Smooth muscle cell (in vitro differentiated cells): ENCODE results near the gene SLC17A6. TPM values are rescaled to one million over a fixed set of nuclear protein-coding genes. Genes with fewer than 3 reads are reported as not detected.

ENCODE experiments used
- DNase-seq: peaks from one replicate; lab custom pipeline; 2025; ENCODE audit not compliant: unreplicated experiment; lab: John Stamatoyannopoulos, UW
- H2AFZ ChIP-seq: fragments of 200-600 bp; sonication (generic); 2 replicates; pipeline ENCODE4 v1.6.0; 2016; ENCODE audit warnings: antibody characterized with exemption, low read depth, mild to moderate bottlenecking
- H3F3A ChIP-seq: fragments of 200-600 bp; sonication (generic); 2 replicates; pipeline ENCODE4 v1.6.0; 2017; ENCODE audit warnings: antibody characterized with exemption, low read depth
- H3K27ac ChIP-seq: fragments of 200-600 bp; sonication (generic); 2 replicates; pipeline ENCODE4 v1.5.1; 2016; ENCODE audit warnings: low read depth, mild to moderate bottlenecking
- H3K27me3 ChIP-seq: fragments of 200-600 bp; sonication (generic); 2 replicates; pipeline ENCODE4 v1.6.1; 2016; ENCODE audit warnings: low read depth, mild to moderate bottlenecking
- H3K36me3 ChIP-seq: fragments of 200-600 bp; sonication (generic); 2 replicates; pipeline ENCODE4 v1.5.1; 2016; ENCODE audit warnings: low read depth
- H3K4me1 ChIP-seq: fragments of 200-600 bp; sonication (generic); 2 replicates; pipeline ENCODE4 v1.5.1; 2016; ENCODE audit warnings: low read depth
- H3K4me2 ChIP-seq: fragments of 200-600 bp; sonication (generic); 2 replicates; pipeline ENCODE4 v1.6.0; 2016; ENCODE audit warnings: mild to moderate bottlenecking
- H3K4me3 ChIP-seq: fragments of 200-600 bp; sonication (generic); 2 replicates; pipeline ENCODE4 v1.5.1; 2016; ENCODE audit warnings: mild to moderate bottlenecking
- H3K79me2 ChIP-seq: fragments of 200-600 bp; sonication (generic); 2 replicates; pipeline ENCODE4 v1.6.0; 2016; ENCODE audit warnings: low read depth, mild to moderate bottlenecking
- H3K9ac ChIP-seq: fragments of 200-600 bp; sonication (generic); 2 replicates; pipeline ENCODE4 v1.6.0; 2016; ENCODE audit warnings: low read depth
- H3K9me3 ChIP-seq: fragments of 200-600 bp; sonication (generic); replicated peaks from 2 replicates; pipeline ENCODE4 v1.5.1; 2016; ENCODE audit warnings: low read depth
- H4K20me1 ChIP-seq: fragments of 200-600 bp; sonication (generic); 2 replicates; pipeline ENCODE4 v1.6.0; 2016; ENCODE audit warnings: low read depth
- CTCF ChIP-seq: fragments of 200-600 bp; sonication (generic); IDR thresholded peaks from 2 replicates; pipeline ENCODE4 v1.5.1; 2017; ENCODE audit warnings: borderline replicate concordance, mild to moderate bottlenecking, antibody characterized with exemption; ENCODE audit not compliant: insufficient read depth, poor library complexity, severe bottlenecking
- WGBS: methylation state at CpG from one replicate; pipeline ENCODE4 v1.1.7; 2016; ENCODE audit warnings: low lambda C conversion rate; 5-methylcytosine and 5-hydroxymethylcytosine counted together
- polyA plus RNA-seq: library from polyadenylated mRNA; unstranded; fragments of >200 nt; fragmentation: Nextera tagmentation; extraction: Ambion mirVana; gene quantifications from 2 replicates; pipeline ENCODE4 v1.2.1, GENCODE V29; 2016
- total RNA-seq: library from RNA; depleted of rRNA; stranded (reverse); fragments of >200 nt; gene quantifications from 2 replicates; pipeline ENCODE4 v1.2.3, GENCODE V29; 2014

SLC17A6 gene
- total and polyA plus RNA-seq, 2 experiments from 2014 or later, result not detected

DNA sequence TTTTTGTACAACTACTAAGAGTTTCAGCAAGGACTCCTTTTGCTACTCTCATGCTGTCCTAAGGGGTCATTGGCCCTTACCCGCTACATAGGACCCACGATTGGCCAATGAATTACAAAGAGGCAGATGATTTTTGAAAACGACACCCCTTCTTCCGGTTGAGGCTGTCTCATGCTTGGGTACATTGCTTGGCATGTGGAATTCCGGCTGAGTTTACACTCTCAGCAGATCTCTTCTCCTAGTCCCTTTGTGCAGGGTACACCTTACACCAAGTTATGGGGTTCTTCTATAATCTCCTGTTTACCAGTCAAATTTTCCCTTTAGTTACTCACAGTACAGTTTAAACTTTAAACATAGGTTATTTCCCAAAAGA is 52.1 kb downstream of the SLC17A6 start:
- Histone ChIP-seq H3K79me2 (no peaks in the 10 kb centered on the region), H3K4me1 (no peaks in the 10 kb centered on the region), H2AFZ (no peak overlapping the region), H3K9ac (no peak overlapping the region), H3F3A (no peaks in the 10 kb centered on the region), H3K27me3 (no peaks in the 10 kb centered on the region), H3K4me2 (no peak overlapping the region), H3K4me3 (no peak overlapping the region), H3K9me3 (no peaks in the 10 kb centered on the region), H3K27ac (no peak overlapping the region), H3K36me3 (no peaks in the 10 kb centered on the region), H4K20me1 (no peaks in the 10 kb centered on the region)
- no peak for TF ChIP-seq CTCF
- no peak for DNase-seq
- WGBS, result 73% methylated on average over 5 of the region's 5 CpGs

- H4K20me1 ChIP-seq, result no peaks in the 10 kb centered on the region
- H2AFZ ChIP-seq, result no peak overlapping the region
- H3K4me3 ChIP-seq, result no peak overlapping the region
- no peaks in the 10 kb centered on the region for H3K4me1 ChIP-seq
- H3K79me2 ChIP-seq, result no peaks in the 10 kb centered on the region
- no peak for TF ChIP-seq CTCF
- DNase-seq, result no peak
- H3K27ac ChIP-seq, result no peak overlapping the region
- H3F3A ChIP-seq, result no peaks in the 10 kb centered on the region
- H3K4me2 ChIP-seq, result no peak overlapping the region
- no peak overlapping the region for H3K9ac ChIP-seq
- no peaks in the 10 kb centered on the region for H3K9me3 ChIP-seq
- H3K36me3 ChIP-seq, result no peaks in the 10 kb centered on the region
- H3K27me3 ChIP-seq, result no peaks in the 10 kb centered on the region
These were observed 54.4 kb downstream of the SLC17A6 start for GRCh38 chr11:22392561-22392960.

DNA sequence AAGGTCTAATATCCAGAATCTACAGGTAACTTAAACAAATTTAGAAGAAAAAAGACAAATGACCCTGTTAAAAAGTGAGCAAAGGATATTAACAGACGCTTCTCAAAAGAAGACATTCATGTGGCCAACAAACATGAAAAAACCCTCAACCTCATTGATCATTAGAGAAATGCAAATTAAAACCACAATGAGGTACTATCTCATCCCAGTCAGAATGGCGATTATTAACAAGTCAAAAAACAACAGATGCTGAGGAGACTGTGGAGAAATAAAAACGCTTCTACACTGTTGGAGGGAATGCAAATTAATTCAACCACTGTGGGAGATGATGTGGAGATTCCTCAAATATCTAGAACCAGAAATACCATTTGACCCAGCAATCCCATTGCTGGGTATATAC is 67.2 kb downstream of the SLC17A6 start:
- no peak for DNase-seq
- Histone ChIP-seq H3K9ac (no peak overlapping the region), H3F3A (no peaks in the 10 kb centered on the region), H3K4me3 (no peak overlapping the region), H3K79me2 (no peaks in the 10 kb centered on the region), H4K20me1 (no peaks in the 10 kb centered on the region), H3K36me3 (no peaks in the 10 kb centered on the region), H2AFZ (no peak overlapping the region), H3K27me3 (no peaks in the 10 kb centered on the region), H3K4me2 (no peak overlapping the region), H3K9me3 (no peaks in the 10 kb centered on the region), H3K27ac (no peak overlapping the region), H3K4me1 (peaks cover 8% of the 10 kb centered on the region)
- no peak for TF ChIP-seq CTCF
- 66% methylated on average over 3 of the region's 3 CpGs for WGBS

DNA sequence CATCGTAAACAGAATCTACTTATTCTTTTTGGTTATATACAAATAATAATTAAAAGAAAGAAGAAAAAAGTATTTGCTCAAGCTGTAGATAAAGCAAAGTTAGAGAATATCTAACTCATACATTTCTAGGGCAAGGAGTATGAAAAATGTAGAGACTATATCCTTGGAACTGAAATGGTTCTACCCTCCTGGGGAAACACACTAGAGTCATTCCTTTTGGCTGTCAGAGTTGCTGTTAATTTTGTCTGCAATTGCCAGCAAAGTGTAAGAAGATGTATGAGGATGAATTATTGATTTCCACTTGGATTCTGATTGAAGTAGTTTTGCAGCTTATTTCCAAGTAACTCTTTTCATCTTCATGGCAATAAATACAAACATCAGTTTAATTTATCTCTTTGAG is 69.1 kb downstream of the SLC17A6 start:
- H3F3A ChIP-seq, result no peaks in the 10 kb centered on the region
- no peaks in the 10 kb centered on the region for H3K27me3 ChIP-seq
- no peak overlapping the region for H3K9ac ChIP-seq
- peaks cover 8% of the 10 kb centered on the region for H3K4me1 ChIP-seq
- H3K27ac ChIP-seq, result no peak overlapping the region
- no peak overlapping the region for H3K4me3 ChIP-seq
- WGBS, result 90% methylated on average over 1 of the region's 1 CpG
- TF ChIP-seq CTCF, result no peak
- DNase-seq, result no peak
- no peaks in the 10 kb centered on the region for H3K36me3 ChIP-seq
- H3K79me2 ChIP-seq, result no peaks in the 10 kb centered on the region
- no peak overlapping the region for H2AFZ ChIP-seq
- H3K9me3 ChIP-seq, result no peaks in the 10 kb centered on the region
- no peak overlapping the region for H3K4me2 ChIP-seq
- no peaks in the 10 kb centered on the region for H4K20me1 ChIP-seq
